ENCODE results near the gene SYNJ1.

SYNJ1 gene

GRCh38 chr21:32608851-32609250 lies 119.0 kb downstream of the SYNJ1 start:
- no peak for DNase-seq

GRCh38 chr21:32605469-32605868 lies 122.3 kb downstream of the SYNJ1 start:
- DNase-seq, result no peak

GRCh38 chr21:32604464-32604863 lies 123.3 kb downstream of the SYNJ1 start:
- no peak for DNase-seq

- no peak for DNase-seq
These were observed 124.7 kb downstream of the SYNJ1 start for GRCh38 chr21:32603131-32603530.

- DNase-seq, result no peak
These were observed 125.7 kb downstream of the SYNJ1 start for GRCh38 chr21:32602099-32602498.

- no peak for DNase-seq
These were observed 128.3 kb downstream of the SYNJ1 start for GRCh38 chr21:32599526-32599925.

GRCh38 chr21:32599091-32599490 lies 128.7 kb downstream of the SYNJ1 start:
- DNase-seq, result no peak

- DNase-seq, result no peak
These were observed 130.6 kb downstream of the SYNJ1 start for GRCh38 chr21:32597205-32597604.

GRCh38 chr21:32595431-32595830 lies 132.4 kb downstream of the SYNJ1 start:
- no peak for DNase-seq

GRCh38 chr21:32593690-32594089 lies 134.1 kb downstream of the SYNJ1 start:
- DNase-seq, result no peak

GRCh38 chr21:32592929-32593502 lies 134.8 kb downstream of the SYNJ1 start:
- no peak for DNase-seq

- no peak for DNase-seq
These were observed 137.7 kb downstream of the SYNJ1 start for GRCh38 chr21:32590130-32590529.

GRCh38 chr21:32587651-32588050 lies 140.2 kb downstream of the SYNJ1 start:
- DNase-seq, result no peak

- DNase-seq, result no peak
These were observed 140.7 kb downstream of the SYNJ1 start for GRCh38 chr21:32587120-32587519.

- DNase-seq, result no peak
These were observed 141.8 kb downstream of the SYNJ1 start for GRCh38 chr21:32585970-32586369.

GRCh38 chr21:32585042-32585710 lies 142.6 kb downstream of the SYNJ1 start, which contains the start of gene TCP10L:
TSS of gene TCP10L (minus strand) at chr21:32585523. CDS start at chr21:32584304, 1,219 bp downstream.
- DNase-seq, result no peak

GRCh38 chr21:32584472-32584871 lies 143.3 kb downstream of the SYNJ1 start:
- DNase-seq, result no peak

GRCh38 chr21:32581732-32582131 lies 146.1 kb downstream of the SYNJ1 start:
- no peak for DNase-seq

- no peak for DNase-seq
These were observed 146.9 kb downstream of the SYNJ1 start for GRCh38 chr21:32580949-32581348.
